GM19455 (cell line): ENCODE results near the gene SLC2A4RG.
"Not testable (repeated sequence)": the region's sequence is repeated elsewhere in the genome, so short reads cannot be mapped to it uniquely, and the experiment has no call there.

Experiments used
- ATAC-seq: cut with Tn5 transposase; IDR thresholded peaks from one replicate; pipeline ENCODE4 v1.9.1; 2021; ENCODE audit not compliant: unreplicated experiment

SLC2A4RG gene

DNA sequence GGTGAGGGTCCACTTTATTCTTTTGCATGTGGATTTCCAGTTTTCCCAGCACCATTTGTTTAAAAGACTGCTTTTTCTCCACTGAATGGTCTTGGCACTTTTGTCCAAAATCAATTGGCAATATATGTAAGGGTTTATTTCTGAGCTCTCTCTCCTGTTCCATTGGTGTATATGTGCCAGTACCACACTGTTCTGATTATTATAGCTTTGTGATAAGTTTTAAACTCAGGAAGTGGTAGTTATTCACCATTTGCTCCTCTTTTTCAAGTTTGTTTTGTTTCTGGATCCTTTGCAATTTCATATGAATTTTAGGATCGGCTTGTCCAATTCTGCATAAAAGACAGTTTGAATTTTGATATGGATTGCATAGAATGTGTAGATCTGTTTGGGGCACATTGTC is 27.4 kb upstream of the SLC2A4RG start:
- no peak for ATAC-seq

DNA sequence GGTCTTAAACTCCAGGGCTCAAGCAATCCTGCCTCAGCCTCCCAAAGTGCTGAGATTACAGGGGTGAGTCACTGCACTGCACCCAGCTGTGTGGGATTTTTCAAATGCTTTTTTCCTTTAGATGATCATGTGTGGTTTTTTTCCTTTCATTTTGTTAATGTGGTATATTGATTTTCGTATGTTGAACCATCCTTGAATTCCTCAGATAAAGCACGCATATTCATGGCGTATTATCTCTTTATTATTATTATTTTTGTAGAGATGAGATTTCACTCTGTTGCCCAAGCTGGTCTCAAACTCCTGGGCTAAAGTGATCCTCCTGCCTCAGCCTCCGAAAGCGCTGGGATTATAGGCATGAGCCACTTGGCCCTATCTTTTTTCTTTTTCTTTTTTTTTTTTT is 24.7 kb upstream of the SLC2A4RG start:
- no peak for ATAC-seq

DNA sequence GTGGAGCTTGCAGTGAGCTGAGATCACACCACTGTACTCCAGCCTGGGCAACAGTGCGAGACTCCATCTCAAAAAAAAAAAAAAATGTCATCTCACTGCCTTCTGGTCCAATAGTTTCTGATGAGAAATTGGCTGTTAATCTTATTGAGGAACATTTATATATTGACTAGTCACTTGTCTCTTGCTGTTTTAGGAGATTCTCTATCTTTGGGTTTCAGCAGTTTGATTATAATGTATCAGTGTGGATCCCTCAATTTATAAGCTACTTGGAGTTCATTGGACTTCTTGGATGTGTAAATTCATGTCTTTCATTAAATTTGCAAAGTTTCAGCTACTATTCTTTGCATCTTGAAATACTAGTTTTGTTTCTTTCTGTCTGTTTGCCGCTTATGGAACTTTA is 20.6 kb upstream of the SLC2A4RG start:
- ATAC-seq, result no peak

DNA sequence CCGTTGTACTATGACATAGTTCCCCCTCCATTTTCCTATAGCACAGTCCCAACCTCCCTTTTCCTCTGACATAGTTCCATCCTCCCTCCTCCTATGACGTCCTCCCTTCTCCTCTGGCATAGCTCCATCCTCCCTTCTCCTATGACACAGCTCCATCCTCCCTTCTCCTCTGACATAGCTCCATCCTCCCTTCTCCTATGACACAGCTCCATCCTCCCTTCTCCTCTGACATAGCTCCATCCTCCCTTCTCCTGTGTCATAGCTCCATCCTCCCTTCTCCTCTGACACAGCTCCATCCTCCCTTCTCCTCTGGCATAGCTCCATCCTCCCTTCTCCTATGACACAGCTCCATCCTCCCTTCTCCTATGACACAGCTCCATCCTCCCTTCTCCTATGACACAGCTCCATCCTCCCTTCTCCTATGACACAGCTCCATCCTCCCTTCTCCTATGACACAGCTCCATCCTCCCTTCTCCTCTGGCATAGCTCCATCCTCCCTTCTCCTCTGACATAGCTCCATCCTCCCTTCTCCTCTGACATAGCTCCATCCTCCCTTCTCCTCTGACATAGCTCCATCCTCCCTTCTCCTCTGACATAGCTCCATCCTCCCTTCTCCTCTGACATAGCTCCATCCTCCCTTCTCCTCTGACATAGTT is 16.5 kb upstream of the SLC2A4RG start:
- not testable (repeated sequence) for ATAC-seq

DNA sequence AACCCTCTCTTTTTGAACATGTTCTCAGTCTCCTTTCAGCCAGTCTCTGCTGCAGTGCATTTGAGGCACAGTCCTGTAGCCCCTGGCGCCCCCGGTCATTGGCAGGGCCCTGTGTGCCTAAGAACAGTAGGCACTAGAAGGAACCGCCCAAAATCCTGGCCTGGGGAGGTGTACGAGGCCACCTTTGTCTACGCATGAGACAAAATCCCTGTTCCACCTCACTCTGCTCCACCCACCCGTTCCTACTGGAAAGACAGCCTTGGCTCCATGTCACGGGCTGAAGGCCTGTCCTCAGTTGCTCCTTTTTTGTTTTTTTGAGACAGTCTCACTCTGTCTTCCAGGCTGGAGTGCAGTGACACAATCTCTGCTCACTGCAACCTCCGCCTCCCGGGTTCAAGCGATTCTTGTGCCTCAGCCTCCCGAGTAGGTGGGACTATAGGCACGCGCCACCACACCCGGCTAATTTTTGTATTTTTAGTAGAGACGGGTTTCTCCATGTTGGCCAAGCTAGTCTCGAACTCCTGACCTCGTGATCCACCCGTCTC is 9.3 kb upstream of the SLC2A4RG start:
- not testable (repeated sequence) for ATAC-seq

DNA sequence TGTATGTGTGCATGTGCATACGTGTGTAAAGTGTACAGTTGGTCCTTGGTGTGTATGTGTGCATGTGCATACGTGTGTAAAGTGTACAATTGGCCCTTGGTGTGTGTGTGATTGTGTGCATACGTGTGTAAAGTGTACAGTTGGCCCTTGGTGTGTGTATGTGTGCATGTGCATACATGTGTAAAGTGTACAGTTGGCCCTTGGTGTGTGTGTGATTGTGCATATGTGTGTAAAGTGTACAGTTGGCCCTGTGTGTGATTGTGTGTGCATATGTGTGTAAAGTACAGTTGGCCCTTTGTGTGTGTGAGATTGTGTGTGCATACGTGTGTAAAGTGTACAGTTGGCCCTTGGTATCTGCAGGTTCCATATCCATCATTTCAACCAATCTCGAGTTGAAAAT is 8.2 kb upstream of the SLC2A4RG start:
- ATAC-seq, result no peak

DNA sequence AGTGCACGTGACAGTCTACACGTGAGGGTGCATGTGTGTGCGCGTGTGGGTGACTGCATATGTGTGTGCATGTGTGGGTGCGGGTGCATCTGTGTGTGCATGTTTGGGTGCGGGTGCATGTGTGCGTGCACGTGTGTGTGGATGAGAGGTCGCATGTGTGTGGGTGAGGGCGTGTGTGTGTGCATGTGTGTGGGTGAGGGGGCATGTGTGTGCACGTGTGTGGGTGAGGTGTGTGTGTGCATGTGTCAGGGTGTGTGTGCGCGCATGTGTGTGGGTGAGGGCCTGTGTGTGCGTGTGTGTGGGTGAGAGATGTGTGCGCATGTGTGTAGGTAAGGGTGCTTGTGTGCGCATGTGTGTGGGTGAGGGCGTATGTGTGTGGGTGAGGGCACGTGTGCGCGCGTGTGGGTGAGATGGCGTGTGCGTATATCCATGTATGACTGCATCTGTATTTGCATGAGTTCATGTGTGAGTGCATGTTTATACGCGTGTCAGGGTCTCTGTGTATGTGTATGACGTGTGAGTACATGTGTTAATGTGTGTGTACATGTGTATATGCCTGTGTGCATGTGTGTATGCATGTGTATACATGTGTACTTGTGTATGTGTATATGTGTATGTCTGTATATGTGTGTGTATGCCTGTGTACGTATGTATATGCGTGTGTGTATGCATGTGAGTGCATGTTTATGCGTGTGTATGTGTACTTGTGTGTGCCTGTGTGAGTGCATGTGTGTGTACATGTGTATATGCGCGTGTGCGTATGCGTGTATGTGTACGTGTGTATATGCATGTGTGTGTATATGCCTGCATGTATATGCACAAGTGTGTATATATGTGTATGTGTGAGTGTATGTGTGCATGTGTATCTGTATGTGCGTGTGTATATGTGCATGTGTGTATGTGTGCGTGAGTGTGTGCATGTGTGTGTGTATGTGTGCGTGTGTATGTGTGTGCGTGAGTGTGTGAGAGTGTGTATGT is 7.2 kb upstream of the SLC2A4RG start:
- ATAC-seq, result no peak

DNA sequence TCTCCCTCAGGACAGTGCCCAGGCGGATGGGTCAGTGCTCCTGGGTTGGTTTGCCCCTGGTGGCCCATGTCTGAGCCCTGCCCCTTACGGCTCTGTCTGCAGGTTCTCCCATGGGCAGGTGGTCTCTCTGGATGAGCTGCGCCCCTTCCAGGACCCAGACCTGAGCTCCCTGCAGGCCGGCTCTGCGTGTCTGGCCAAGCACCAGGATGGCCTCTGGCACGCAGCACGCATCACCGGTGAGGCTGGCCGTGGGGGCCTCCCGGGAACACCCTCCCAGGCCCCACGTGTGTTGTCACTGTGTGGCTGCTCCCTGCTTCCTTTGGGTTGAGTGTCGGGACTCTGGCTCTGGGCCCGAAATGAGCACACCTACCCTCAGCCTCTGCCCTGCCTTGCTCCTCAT is 6.5 kb upstream of the SLC2A4RG start:
- ATAC-seq, result no peak

DNA sequence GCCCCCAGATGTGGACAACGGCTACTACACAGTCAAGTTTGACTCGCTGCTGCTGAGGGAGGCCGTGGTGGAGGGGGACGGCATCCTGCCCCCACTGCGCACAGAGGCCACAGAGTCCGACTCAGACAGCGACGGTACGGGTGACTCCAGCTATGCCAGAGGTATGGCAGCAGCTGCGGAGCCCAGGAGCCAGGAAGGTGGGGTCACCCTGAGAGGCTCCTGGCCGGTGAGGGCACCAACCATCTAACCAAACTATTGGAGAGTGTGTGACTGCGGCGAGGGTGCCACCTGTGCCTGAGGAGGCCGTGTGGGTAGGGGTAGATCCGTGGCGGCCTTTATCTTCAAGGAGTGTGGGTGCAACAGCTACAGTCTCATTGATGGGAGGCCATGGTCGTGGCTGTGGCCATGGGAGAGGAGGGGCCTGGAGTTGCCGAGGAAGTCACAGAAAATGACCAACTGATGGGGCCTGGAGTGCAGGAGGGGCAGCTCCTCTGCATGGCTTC is 5.9 kb upstream of the SLC2A4RG start:
- ATAC-seq, result no peak

DNA sequence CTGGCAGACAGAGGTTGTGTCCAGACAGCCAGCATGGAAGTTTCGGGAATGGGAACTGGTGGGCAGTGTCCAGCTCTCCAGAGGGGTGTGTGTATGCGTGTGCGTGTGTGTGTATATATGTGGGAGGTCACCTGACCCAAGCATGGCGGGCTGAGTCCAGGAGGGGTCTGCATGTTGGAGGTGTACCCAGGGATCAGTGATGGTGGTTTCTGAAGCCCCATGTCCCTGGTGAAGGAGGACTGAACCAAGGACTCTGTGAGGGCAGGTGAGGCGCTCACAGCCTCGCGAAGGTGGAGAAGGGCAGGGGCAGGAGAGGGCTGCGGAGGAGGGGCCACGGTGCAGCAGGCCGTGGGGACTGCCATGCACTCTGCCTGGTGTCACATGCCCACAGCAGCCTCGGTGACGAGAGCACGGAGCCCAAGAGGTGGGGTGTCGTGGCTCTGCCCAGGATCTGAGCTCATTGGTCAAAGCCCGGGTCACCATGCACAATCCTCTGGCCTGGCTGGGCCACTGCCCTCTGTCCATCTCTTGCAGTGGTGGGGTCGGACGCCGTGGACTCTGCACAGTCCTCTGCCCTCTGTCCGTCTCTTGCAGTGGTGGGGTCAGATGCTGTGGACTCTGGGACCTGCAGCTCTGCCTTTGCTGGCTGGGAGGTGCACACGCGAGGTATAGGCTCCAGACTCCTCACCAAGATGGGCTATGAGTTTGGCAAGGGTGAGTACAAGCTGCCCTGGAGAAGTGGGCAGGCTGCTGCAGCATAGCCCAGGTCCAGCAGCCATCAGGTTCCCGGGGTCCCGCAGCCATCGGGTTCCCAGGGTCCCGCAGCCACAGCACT is 5.2 kb upstream of the SLC2A4RG start:
- no peak for ATAC-seq

DNA sequence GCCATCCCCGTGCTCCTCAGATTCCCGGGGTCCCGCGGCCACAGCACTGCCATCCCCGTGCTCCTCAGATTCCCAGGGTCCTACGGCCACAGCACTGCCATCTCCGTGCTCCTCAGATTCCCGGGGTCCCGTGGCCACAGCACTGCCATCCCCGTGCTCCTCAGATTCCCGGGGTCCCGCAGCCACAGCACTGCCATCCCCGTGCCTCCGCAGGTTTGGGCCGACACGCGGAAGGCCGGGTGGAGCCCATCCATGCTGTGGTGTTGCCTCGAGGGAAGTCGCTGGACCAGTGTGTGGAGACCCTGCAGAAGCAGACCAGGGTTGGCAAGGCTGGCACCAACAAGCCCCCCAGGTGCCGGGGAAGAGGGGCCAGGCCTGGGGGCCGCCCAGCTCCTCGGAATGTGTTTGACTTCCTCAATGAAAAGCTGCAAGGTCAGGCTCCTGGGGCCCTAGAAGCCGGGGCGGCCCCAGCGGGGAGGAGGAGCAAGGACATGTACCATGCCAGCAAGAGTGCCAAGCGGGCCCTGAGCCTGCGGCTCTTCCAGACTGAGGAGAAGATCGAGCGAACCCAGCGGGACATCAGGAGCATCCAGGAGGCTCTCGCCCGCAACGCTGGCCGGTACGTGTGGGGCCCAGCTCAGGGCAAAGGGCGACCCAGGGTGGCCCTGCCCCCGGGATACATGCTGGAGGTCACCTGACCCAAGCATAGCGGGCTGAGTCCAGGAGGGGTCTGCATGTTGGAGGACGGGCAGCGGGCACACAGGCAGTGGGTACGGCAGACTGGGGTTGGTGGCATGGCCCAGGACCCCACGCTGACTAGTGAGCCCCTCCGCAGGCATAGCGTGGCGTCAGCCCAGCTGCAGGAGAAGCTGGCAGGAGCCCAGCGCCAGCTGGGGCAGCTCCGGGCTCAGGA is 4.4 kb upstream of the SLC2A4RG start:
- no peak for ATAC-seq

DNA sequence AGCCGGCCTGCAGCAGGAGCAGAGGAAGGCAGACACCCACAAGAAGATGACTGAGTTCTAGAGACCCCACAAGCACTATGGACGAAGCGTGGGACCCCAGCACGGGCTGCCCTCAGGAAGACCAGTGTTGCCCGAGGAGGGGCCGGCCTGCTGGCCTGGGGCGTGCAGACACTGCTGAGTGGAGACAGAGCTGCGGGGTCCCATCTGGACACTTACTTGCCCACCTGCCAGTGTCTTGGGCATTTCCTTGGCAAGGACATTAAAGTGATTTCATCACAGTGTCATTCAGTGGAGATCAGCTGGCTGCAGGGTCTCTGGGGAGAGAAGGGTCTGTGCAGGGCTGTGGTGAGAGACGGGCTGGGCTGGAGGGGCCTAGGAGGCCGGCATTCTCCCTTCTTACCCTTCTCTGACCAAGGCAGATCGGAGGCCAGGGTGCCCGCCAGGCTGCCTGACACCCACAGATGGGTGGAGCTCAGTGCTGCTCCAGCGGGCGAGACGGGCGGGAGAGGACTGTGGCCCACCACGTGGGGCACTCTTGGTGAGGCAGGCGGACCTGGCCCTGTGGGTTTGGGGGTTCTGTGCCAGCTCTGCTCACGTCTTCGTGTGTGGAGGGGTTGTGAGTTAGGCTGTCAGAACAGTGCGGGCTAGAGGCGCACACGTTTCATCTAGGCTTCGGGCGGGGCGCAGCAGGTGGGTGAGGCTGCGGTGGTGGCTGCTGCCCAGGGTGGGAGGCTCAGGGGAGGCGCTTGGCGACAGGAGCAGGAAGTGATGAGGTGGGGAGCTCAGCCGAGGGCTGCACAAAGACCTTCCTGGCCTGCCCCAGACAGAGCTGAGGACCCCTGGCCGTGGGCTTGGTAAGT is 3.5 kb upstream of the SLC2A4RG start, which contains the start of gene LIME1:
TSS of gene LIME1 (plus strand) at position 806 of the 860 bp plus-strand sequence. CDS start 886 bp downstream, outside the sequence.
- no peak for ATAC-seq

DNA sequence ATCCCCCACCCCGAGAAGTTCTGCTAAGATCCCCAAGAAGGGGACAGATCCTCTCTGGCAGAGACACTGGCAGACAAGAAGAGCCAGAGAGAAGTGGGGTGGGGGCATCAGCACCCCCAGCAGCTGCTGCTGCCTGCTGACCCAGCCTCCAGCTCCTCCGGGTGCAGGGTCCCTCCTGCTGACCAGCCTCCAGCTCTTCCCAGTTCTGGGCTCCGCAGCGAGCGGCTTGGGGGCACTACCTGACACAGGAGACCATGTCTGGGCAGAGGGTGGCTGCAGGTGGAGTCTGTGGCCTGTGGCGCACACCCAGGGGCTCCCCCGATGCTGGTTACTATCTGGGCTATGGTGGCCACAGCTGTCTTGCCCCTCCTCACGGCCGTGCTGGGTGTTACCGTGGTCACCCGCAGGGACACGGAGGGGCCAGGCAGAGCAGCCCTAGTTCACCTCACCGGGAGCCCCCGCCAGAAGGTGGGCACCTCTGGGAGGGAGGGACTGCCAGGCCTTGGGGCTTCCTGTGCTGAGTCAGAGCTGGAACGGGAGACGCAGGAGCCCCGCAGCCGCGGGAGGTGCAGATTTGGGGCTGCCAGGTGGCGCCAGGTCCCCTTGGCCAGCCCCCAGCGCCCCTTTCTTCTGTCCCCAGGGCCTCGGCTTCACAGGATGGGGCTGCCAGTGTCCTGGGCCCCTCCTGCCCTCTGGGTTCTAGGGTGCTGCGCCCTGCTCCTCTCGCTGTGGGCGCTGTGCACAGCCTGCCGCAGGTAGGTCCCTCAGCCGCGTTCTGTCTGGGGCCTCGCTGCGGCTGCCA is 2.5 kb upstream of the SLC2A4RG start:
- no peak for ATAC-seq

DNA sequence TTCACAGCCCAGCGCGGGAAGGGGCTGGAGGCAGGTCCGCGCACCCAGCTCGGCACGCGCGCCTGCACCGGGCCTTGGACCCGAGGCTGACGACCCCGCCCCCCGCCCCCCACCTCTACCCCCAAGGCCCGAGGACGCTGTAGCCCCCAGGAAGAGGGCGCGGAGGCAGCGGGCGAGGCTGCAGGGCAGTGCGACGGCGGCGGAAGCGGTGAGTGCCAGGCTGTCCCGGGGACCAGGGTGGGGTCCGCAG is 2.0 kb upstream of the SLC2A4RG start:
- no peak for ATAC-seq

DNA sequence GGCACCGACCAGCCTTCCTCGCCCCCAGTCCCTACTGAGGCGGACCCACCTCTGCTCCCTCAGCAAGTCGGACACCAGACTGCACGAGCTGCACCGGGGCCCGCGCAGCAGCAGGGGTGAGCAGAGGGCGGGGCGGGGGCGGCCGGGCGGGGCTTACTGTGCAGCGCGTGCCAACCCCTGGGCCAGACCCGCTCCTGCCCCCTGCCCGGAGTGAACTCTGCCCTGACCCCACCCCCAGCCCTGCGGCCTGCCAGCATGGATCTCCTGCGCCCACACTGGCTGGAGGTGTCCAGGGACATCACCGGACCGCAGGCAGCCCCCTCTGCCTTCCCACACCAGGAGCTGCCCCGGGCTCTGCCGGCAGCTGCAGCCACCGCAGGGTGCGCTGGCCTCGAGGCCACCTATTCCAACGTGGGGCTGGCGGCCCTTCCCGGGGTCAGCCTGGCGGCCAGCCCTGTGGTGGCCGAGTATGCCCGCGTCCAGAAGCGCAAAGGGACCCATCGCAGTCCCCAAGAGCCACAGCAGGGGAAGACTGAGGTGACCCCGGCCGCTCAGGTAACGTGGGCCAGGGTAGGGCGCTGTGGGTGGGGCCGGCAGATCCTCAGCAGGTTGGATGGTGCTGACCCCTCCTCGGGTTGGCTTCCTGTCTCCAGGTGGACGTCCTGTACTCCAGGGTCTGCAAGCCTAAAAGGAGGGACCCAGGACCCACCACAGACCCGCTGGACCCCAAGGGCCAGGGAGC is 1.5 kb upstream of the SLC2A4RG start:
- no peak for ATAC-seq

DNA sequence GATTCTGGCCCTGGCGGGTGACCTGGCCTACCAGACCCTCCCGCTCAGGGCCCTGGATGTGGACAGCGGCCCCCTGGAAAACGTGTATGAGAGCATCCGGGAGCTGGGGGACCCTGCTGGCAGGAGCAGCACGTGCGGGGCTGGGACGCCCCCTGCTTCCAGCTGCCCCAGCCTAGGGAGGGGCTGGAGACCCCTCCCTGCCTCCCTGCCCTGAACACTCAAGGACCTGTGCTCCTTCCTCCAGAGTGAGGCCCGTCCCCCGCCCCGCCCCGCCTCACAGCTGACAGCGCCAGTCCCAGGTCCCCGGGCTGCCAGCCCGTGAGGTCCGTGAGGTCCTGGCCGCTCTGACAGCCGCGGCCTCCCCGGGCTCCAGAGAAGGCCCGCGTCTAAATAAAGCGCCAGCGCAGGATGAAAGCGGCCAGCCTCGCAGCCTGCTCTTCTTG is 868 bp upstream of the SLC2A4RG start:
- ATAC-seq, result no peak

DNA sequence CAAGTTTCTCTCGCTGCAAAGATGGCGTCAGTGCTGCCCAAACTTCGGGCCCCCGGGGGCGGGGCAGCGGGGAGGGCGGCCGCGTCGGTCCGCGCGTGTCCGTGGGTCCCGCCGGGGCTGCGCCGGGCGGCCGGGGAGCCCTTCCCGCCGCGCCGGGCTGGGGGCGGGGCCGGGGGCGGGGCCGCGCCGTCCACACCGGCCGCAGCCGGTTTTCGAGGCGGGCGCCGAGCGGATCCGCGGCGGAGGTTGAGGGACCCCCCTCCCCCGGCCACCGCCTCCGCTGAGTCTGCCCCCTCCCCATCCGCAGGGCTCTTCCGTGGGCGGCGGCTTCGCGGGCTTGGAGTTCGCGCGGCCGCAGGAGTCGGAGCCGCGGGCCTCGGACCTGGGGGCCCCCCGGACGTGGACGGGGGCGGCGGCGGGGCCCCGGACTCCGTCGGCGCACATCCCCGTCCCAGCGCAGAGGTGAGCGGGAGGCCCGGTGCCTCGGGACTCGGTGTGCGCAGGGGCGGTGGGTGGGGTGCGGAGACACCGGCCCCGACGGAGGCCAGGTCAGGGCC is 572 bp downstream of the SLC2A4RG start:
- ATAC-seq, result no peak
